ENCODE measurements around the gene DNAH12. TPM values are rescaled to one million over a fixed set of nuclear protein-coding genes. Genes with fewer than 3 reads are reported as not detected.

DNAH12 gene
- total RNA-seq, 1 experiment from 2014 or later, result not detected

DNA sequence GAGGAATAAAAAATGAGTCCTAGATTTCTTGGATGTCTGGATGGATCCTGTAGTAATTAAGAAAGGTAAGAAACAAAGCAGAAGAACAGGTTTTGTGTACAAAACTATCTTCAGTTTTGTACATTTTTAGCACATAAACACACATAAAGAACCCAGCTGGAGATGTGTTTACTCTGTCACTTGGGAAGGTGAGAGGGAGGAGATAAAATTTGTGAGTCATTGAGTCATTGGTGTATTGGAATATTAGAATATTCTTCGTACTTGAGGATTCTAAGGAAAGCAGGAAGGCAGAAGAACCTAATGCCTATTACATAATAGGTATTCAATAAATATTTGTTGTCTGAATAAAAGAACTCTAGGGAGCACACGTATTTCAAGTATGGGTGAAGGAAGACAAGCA lies 299.2 kb downstream of the DNAH12 start:
- Mint-ChIP-seq H3K27me3 (ENCODE audit: low read depth) (no peaks in the 10 kb centered on the region), H3K4me3 (no peak overlapping the region), H3K27ac (no peak overlapping the region), H3K9me3 (no peaks in the 10 kb centered on the region), H3K4me1 (no peaks in the 10 kb centered on the region), H3K36me3 (peaks cover 29% of the 10 kb centered on the region)
- TF ChIP-seq ZNF396 (CRISPR knock-in tag; IDR thresholded peaks at IDR 0.05; ENCODE audit: borderline replicate concordance), result no peak
- TF ChIP-seq, protein P1, sequence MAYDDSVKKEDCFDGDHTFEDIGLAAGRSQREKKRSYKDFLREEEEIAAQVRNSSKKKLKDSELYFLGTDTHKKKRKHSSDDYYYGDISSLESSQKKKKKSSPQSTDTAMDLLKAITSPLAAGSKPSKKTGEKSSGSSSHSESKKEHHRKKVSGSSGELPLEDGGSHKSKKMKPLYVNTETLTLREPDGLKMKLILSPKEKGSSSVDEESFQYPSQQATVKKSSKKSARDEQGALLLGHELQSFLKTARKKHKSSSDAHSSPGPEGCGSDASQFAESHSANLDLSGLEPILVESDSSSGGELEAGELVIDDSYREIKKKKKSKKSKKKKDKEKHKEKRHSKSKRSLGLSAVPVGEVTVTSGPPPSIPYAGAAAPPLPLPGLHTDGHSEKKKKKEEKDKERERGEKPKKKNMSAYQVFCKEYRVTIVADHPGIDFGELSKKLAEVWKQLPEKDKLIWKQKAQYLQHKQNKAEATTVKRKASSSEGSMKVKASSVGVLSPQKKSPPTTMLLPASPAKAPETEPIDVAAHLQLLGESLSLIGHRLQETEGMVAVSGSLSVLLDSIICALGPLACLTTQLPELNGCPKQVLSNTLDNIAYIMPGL (CRISPR knock-in tag; IDR thresholded peaks at IDR 0.05), result no peak
- TF ChIP-seq ZNF232 (CRISPR knock-in tag; IDR thresholded peaks at IDR 0.05), result no peak
- TF ChIP-seq, protein P2, sequence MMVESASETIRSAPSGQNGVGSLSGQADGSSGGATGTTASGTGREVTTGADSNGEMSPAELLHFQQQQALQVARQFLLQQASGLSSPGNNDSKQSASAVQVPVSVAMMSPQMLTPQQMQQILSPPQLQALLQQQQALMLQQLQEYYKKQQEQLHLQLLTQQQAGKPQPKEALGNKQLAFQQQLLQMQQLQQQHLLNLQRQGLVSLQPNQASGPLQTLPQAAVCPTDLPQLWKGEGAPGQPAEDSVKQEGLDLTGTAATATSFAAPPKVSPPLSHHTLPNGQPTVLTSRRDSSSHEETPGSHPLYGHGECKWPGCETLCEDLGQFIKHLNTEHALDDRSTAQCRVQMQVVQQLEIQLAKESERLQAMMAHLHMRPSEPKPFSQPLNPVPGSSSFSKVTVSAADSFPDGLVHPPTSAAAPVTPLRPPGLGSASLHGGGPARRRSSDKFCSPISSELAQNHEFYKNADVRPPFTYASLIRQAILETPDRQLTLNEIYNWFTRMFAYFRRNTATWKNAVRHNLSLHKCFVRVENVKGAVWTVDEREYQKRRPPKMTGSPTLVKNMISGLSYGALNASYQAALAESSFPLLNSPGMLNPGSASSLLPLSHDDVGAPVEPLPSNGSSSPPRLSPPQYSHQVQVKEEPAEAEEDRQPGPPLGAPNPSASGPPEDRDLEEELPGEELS (CRISPR knock-in tag; IDR thresholded peaks at IDR 0.05), result no peak
- TF ChIP-seq RELA (CRISPR knock-in tag; IDR thresholded peaks at IDR 0.05; ENCODE audit: borderline replicate concordance), result no peak
- no peak for TF ChIP-seq CBFB (CRISPR knock-in tag; IDR thresholded peaks at IDR 0.05; ENCODE audit: low read depth)
- TF ChIP-seq, protein P3, sequence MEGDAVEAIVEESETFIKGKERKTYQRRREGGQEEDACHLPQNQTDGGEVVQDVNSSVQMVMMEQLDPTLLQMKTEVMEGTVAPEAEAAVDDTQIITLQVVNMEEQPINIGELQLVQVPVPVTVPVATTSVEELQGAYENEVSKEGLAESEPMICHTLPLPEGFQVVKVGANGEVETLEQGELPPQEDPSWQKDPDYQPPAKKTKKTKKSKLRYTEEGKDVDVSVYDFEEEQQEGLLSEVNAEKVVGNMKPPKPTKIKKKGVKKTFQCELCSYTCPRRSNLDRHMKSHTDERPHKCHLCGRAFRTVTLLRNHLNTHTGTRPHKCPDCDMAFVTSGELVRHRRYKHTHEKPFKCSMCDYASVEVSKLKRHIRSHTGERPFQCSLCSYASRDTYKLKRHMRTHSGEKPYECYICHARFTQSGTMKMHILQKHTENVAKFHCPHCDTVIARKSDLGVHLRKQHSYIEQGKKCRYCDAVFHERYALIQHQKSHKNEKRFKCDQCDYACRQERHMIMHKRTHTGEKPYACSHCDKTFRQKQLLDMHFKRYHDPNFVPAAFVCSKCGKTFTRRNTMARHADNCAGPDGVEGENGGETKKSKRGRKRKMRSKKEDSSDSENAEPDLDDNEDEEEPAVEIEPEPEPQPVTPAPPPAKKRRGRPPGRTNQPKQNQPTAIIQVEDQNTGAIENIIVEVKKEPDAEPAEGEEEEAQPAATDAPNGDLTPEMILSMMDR (IDR thresholded peaks at IDR 0.05), result no peak
- TF ChIP-seq, protein P4, sequence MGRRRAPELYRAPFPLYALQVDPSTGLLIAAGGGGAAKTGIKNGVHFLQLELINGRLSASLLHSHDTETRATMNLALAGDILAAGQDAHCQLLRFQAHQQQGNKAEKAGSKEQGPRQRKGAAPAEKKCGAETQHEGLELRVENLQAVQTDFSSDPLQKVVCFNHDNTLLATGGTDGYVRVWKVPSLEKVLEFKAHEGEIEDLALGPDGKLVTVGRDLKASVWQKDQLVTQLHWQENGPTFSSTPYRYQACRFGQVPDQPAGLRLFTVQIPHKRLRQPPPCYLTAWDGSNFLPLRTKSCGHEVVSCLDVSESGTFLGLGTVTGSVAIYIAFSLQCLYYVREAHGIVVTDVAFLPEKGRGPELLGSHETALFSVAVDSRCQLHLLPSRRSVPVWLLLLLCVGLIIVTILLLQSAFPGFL (CRISPR knock-in tag; IDR thresholded peaks at IDR 0.05; ENCODE audit: borderline replicate concordance), result no peak
- TF ChIP-seq, protein P5, sequence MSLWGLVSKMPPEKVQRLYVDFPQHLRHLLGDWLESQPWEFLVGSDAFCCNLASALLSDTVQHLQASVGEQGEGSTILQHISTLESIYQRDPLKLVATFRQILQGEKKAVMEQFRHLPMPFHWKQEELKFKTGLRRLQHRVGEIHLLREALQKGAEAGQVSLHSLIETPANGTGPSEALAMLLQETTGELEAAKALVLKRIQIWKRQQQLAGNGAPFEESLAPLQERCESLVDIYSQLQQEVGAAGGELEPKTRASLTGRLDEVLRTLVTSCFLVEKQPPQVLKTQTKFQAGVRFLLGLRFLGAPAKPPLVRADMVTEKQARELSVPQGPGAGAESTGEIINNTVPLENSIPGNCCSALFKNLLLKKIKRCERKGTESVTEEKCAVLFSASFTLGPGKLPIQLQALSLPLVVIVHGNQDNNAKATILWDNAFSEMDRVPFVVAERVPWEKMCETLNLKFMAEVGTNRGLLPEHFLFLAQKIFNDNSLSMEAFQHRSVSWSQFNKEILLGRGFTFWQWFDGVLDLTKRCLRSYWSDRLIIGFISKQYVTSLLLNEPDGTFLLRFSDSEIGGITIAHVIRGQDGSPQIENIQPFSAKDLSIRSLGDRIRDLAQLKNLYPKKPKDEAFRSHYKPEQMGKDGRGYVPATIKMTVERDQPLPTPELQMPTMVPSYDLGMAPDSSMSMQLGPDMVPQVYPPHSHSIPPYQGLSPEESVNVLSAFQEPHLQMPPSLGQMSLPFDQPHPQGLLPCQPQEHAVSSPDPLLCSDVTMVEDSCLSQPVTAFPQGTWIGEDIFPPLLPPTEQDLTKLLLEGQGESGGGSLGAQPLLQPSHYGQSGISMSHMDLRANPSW (CRISPR knock-in tag; conservative IDR thresholded peaks at IDR 0.05; ENCODE audit: low read depth), result no peak
- no peak for TF ChIP-seq SOX15 (CRISPR knock-in tag; IDR thresholded peaks at IDR 0.05)
- TF ChIP-seq, protein P6, sequence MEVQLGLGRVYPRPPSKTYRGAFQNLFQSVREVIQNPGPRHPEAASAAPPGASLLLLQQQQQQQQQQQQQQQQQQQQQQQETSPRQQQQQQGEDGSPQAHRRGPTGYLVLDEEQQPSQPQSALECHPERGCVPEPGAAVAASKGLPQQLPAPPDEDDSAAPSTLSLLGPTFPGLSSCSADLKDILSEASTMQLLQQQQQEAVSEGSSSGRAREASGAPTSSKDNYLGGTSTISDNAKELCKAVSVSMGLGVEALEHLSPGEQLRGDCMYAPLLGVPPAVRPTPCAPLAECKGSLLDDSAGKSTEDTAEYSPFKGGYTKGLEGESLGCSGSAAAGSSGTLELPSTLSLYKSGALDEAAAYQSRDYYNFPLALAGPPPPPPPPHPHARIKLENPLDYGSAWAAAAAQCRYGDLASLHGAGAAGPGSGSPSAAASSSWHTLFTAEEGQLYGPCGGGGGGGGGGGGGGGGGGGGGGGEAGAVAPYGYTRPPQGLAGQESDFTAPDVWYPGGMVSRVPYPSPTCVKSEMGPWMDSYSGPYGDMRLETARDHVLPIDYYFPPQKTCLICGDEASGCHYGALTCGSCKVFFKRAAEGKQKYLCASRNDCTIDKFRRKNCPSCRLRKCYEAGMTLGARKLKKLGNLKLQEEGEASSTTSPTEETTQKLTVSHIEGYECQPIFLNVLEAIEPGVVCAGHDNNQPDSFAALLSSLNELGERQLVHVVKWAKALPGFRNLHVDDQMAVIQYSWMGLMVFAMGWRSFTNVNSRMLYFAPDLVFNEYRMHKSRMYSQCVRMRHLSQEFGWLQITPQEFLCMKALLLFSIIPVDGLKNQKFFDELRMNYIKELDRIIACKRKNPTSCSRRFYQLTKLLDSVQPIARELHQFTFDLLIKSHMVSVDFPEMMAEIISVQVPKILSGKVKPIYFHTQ (CRISPR knock-in tag; IDR thresholded peaks at IDR 0.05), result no peak
- TF ChIP-seq ZBTB21 (CRISPR knock-in tag; IDR thresholded peaks at IDR 0.05; ENCODE audit: borderline replicate concordance), result no peak
- no peak for TF ChIP-seq CREB1 (CRISPR knock-in tag; IDR thresholded peaks at IDR 0.05)
- TF ChIP-seq, protein P7, sequence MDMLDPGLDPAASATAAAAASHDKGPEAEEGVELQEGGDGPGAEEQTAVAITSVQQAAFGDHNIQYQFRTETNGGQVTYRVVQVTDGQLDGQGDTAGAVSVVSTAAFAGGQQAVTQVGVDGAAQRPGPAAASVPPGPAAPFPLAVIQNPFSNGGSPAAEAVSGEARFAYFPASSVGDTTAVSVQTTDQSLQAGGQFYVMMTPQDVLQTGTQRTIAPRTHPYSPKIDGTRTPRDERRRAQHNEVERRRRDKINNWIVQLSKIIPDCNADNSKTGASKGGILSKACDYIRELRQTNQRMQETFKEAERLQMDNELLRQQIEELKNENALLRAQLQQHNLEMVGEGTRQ (CRISPR knock-in tag; IDR thresholded peaks at IDR 0.05), result no peak
- TF ChIP-seq GABPB1 (CRISPR knock-in tag; IDR thresholded peaks at IDR 0.05), result no peak
- no peak for TF ChIP-seq CREM (CRISPR knock-in tag; IDR thresholded peaks at IDR 0.05)
- no peak for TF ChIP-seq HMGA2 (CRISPR knock-in tag; IDR thresholded peaks at IDR 0.05)
- CTCF ChIA-PET, result no interaction called here
- POLR2A ChIA-PET, result no interaction called here
- no peak for ATAC-seq
- no peak for DNase-seq (ENCODE audit: low spot score)
